Vagina (tissue), 2 donors: ENCODE data around the gene NIPSNAP2. TPM values are rescaled to one million over a fixed set of nuclear protein-coding genes. Genes with fewer than 3 reads are reported as not detected.
A peak's percentile ranks its signal among the peaks of the same experiment; 100 is the strongest.

Experiments used
- DNase-seq, 2 donors: peaks; one replicate each; pipeline ENCODE4 v3.0.0-alpha.2; 2017; ENCODE audit errors: extremely low spot score in 2 of 2
- H3K27ac ChIP-seq: fragments of 200-600 bp; sonication (generic); one replicate; pipeline ENCODE4 v1.5.1; 2019
- H3K27me3 ChIP-seq: fragments of 200-600 bp; sonication (generic); one replicate; pipeline ENCODE4 v1.5.1; 2019
- H3K36me3 ChIP-seq, 2 donors: fragments of 200-600 bp; sonication (generic); one replicate each; pipeline ENCODE4 v1.5.1; 2017 to 2019
- H3K4me1 ChIP-seq: fragments of 200-600 bp; sonication (generic); one replicate; pipeline ENCODE4 v1.5.1; 2019
- H3K4me3 ChIP-seq, 2 donors: fragments of 200-600 bp; sonication (generic); 1 replicate in 1 of 2; 2 replicates in 1 of 2; pipeline ENCODE4 v1.5.1; 2016 to 2019
- H3K9me3 ChIP-seq: fragments of 200-600 bp; sonication (generic); one replicate; pipeline ENCODE4 v1.5.1; 2019
- POLR2A ChIP-seq, 2 donors: fragments of 450-650 bp; IDR thresholded peaks; one replicate each; pipeline ENCODE4 v1.6.1; 2017; ENCODE audit warnings: antibody characterized with exemption in 2 of 2, mild to moderate bottlenecking in 2 of 2, moderate library complexity in 2 of 2
- POLR2AphosphoS5 ChIP-seq, 2 donors: sonication (generic); formaldehyde crosslinking; IDR thresholded peaks; one replicate each; pipeline ENCODE4 v1.9.0; 2017; ENCODE audit warnings: antibody characterized with exemption in 2 of 2, mild to moderate bottlenecking in 2 of 2, low read depth in 1 of 2; ENCODE audit not compliant: insufficient read depth in 1 of 2
- intact Hi-C: fragments of 100-400 bp; cut with DNase I; formaldehyde crosslinking; loops from one replicate; pipeline ENCODE4 v1.15.1; 2023
- total RNA-seq: library from RNA; depleted of rRNA; stranded (reverse); fragments of >200 nt; gene quantifications from one replicate; pipeline ENCODE4 v1.2.3, GENCODE V29; 2016
- TF ChIP-seq, protein P1 (sequence below), 3 experiments: fragments of 450-650 bp in 2 of 3; fragments of 200-600 bp in 1 of 3; sonication (generic) in 1 of 3; IDR thresholded peaks; one replicate each; pipeline ENCODE4 v1.5.1; 2017 to 2019; ENCODE audit warnings: antibody characterized with exemption in 3 of 3, mild to moderate bottlenecking in 2 of 3, moderate library complexity in 2 of 3

Gene NIPSNAP2
- 72.2 TPM for total RNA-seq

GRCh38 chr7:55964261-55965099 is at the start of gene NIPSNAP2:
Gene NIPSNAP2 (plus strand): TSS chr7:55964585. CDS start chr7:55964610, 25 bp downstream.
- TF ChIP-seq, protein P1, sequence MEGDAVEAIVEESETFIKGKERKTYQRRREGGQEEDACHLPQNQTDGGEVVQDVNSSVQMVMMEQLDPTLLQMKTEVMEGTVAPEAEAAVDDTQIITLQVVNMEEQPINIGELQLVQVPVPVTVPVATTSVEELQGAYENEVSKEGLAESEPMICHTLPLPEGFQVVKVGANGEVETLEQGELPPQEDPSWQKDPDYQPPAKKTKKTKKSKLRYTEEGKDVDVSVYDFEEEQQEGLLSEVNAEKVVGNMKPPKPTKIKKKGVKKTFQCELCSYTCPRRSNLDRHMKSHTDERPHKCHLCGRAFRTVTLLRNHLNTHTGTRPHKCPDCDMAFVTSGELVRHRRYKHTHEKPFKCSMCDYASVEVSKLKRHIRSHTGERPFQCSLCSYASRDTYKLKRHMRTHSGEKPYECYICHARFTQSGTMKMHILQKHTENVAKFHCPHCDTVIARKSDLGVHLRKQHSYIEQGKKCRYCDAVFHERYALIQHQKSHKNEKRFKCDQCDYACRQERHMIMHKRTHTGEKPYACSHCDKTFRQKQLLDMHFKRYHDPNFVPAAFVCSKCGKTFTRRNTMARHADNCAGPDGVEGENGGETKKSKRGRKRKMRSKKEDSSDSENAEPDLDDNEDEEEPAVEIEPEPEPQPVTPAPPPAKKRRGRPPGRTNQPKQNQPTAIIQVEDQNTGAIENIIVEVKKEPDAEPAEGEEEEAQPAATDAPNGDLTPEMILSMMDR (IDR thresholded peaks at IDR 0.05) = peak in 1 of 3 experiments; percentile 55
- TF ChIP-seq POLR2A (IDR thresholded peaks at IDR 0.05) (no peak), POLR2AphosphoS5 (IDR thresholded peaks at IDR 0.05; ENCODE audit: insufficient read depth in 1 of 2, low read depth in 1 of 2) (no peak)
- Histone ChIP-seq H3K27ac (peak within 1 kb of the TSS; percentile 94), H3K4me1 (peaks cover 49% of the 10 kb centered on the region), H3K36me3 (no peaks in the 10 kb centered on the region), H3K9me3 (no peaks in the 10 kb centered on the region), H3K27me3 (no peaks in the 10 kb centered on the region), H3K4me3 (peak within 1 kb of the TSS; percentile 58 to 73)
- no peak for DNase-seq
- intact Hi-C loops = loop anchor here (5.0 kb wide), 1 partner anchor 77 kb away; the partner anchor contains the start of gene ZNF713

- H3K9me3 ChIP-seq = no peaks in the 10 kb centered on the region
- H3K27me3 ChIP-seq = no peaks in the 10 kb centered on the region
- no peak for TF ChIP-seq POLR2AphosphoS5 (IDR thresholded peaks at IDR 0.05; ENCODE audit: insufficient read depth in 1 of 2, low read depth in 1 of 2)
- TF ChIP-seq, protein P1 (IDR thresholded peaks at IDR 0.05) = no peak
- TF ChIP-seq POLR2A (IDR thresholded peaks at IDR 0.05) = no peak
- no peak overlapping the region for H3K27ac ChIP-seq
- peaks cover 0 to 2% of the 10 kb centered on the region in 2 donors for H3K36me3 ChIP-seq
- no peak overlapping the region for H3K4me3 ChIP-seq
- no peak for DNase-seq
- intact Hi-C loops = no loop called here
- no peaks in the 10 kb centered on the region for H3K4me1 ChIP-seq
Measured at GRCh38 chr7:55917771-55918170, 46.6 kb upstream of the NIPSNAP2 start.

GRCh38 chr7:55928006-55928767 is 36.2 kb upstream of the NIPSNAP2 start:
- H3K27me3 ChIP-seq = no peaks in the 10 kb centered on the region
- TF ChIP-seq, protein P1 (IDR thresholded peaks at IDR 0.05) = no peak
- no peak for TF ChIP-seq POLR2AphosphoS5 (IDR thresholded peaks at IDR 0.05; ENCODE audit: insufficient read depth in 1 of 2, low read depth in 1 of 2)
- TF ChIP-seq POLR2A (IDR thresholded peaks at IDR 0.05) = no peak
- no peak for DNase-seq
- no peak overlapping the region for H3K27ac ChIP-seq
- intact Hi-C loops = no loop called here
- H3K9me3 ChIP-seq = no peaks in the 10 kb centered on the region
- no peak overlapping the region for H3K4me3 ChIP-seq
- peaks cover 0 to 2% of the 10 kb centered on the region in 2 donors for H3K36me3 ChIP-seq
- H3K4me1 ChIP-seq = no peaks in the 10 kb centered on the region

DNA sequence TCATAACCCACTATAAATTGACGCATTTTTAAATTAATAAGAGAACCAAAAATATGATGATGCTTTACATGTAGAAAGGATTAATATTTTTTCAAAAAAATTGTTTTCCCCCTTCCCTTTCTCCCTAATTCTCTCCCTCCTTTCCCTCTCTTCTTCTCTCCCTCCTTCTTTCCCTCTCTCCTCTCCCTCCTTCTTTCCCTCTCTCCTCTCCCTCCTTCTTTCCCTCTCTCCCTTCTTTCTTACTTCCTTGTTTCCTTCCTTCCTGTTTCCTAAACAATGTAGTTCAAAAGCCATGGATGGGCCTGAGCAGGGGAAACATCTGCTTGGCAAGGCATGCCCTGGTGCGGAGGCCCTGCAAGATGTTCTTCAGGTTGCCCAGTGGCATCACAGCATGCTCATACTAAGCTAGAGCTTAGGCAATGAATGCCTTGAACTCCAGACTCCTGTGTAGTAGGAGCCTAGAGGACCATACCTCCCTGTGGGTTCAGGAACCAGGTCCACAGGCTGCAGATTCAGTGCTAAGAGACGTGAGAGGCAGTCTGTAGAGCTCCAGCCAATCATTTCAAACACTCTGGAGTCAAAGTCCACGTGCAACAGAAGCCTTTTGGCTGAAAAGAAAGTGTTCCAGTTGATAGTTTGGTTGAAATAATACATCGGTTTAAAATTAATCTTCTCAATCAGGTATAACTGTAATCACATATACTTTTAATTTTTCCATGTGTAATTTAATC is 32.8 kb upstream of the NIPSNAP2 start:
- no peaks in the 10 kb centered on the region for H3K4me1 ChIP-seq
- DNase-seq = no peak
- no peaks in the 10 kb centered on the region for H3K9me3 ChIP-seq
- no peak overlapping the region for H3K27ac ChIP-seq
- intact Hi-C loops = no loop called here
- no peaks in the 10 kb centered on the region for H3K27me3 ChIP-seq
- TF ChIP-seq, protein P1 (IDR thresholded peaks at IDR 0.05) = no peak
- no peak for TF ChIP-seq POLR2AphosphoS5 (IDR thresholded peaks at IDR 0.05; ENCODE audit: insufficient read depth in 1 of 2, low read depth in 1 of 2)
- no peak for TF ChIP-seq POLR2A (IDR thresholded peaks at IDR 0.05)
- H3K4me3 ChIP-seq = no peak overlapping the region
- H3K36me3 ChIP-seq = no peaks in the 10 kb centered on the region
